ENCODE results near the gene ASPDH.

Gene ASPDH

DNA sequence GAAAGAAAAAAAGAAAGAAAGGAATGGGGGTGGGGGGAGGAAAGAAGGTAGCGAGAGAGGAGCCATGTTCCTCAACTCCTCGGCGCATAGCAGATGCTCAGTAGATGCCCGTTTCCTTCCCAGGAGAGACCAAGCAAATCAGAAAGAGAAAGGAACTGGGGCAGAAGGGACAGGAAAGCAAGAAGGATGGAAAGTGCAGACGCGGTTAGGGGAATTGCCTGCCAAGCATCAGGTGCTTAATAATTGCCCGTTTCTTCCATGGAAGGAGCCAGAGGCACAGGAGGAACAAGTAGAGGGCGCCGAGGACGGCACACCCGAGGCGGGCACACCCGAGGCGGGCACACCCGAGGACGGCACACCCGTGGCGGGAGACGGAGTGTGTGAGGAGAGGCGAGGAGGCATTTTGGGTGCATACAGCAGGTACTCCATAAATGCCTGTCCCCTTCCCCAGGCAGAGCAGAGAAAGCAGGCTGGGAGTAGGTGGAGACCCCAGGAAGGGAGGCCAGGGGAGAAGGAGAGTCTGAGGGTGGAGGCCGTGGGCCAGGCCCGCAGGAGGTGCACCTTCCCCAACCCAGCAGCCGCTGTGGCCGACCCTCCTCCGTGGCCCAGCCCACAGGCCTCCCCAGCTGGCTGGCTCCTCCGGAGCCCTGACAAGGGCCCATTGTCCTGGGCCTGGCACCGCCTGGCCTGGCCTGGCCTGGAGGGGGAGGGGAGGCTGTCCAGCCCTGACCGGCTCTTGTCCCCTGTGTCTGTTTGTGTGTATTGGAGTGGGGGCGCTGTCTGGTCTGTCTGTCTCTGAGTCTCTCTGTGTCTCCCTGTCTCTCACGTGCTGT, 17.3 kb downstream of the ASPDH start:
- DNase-seq (ENCODE audit: low read depth in 2 of 2): no peak

DNA sequence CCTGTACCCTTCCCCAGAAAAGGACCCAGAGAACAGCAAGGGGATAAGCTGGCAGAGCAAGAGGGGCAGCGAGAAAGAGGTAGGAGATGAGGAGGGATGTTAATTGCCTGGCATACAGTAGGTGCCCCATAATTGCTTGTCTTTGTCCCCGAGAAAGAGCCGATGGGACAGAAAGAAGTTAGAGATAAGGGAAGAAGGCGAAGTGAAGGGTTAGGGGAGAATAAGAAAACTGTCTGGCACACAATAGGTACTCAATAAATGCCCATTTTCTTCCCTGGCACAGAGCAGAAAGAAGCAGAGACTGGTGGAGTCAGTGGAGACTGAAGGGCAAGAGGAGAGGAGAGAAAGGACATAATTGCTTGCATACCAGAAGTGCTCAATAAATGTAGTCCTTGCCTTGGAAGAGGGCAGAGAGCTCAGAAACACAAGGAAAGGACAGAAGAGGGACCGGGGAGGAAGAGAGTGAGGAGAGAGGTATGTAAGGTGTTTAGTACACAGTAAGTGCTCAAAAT, 18.6 kb downstream of the ASPDH start:
- DNase-seq (ENCODE audit: low read depth in 2 of 2): no peak

- no peak for DNase-seq (ENCODE audit: low read depth in 2 of 2)
These were observed 19.3 kb downstream of the ASPDH start for GRCh38 chr19:50494186-50495019.

GRCh38 chr19:50493171-50493570, 20.5 kb downstream of the ASPDH start:
- DNase-seq (ENCODE audit: low read depth in 2 of 2): no peak

DNA sequence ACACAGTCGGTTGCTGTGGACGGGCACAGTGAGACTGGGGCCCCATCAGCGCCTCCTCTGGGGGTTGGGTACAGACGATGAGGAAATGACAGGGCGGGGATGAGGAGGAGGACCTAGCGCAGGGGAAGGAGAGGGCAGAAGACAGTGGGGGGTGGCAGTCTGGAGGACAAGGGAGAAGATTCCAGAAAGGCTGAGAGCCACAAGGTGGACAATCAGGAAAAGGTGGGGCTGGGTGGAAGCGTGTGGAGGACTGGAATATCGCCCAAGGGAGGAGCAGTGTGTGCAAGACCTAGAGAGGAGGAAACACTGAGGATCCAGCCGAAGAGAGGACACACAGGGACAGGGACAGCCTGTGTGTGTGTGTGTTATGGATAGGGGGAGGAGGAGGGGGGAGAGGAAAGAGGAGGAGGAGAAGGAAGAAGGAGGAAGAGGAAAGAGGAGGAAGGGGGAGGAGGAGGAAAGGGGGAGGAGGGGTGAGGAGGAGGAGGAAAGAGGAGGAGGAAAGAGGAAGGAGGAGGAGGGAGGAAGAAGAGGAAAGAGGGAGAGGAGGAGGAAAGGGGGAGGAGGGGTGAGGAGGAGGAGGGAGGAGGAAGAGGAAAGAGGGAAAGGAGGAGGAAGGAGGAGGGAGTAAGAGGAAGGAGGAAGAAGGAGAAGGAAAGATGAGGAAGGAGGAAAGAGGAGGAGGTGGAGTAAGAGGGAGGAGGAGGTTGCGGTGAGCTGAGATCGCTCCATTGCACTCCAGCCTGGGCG, 21.2 kb downstream of the ASPDH start:
- no peak for DNase-seq (ENCODE audit: low read depth in 2 of 2)

DNA sequence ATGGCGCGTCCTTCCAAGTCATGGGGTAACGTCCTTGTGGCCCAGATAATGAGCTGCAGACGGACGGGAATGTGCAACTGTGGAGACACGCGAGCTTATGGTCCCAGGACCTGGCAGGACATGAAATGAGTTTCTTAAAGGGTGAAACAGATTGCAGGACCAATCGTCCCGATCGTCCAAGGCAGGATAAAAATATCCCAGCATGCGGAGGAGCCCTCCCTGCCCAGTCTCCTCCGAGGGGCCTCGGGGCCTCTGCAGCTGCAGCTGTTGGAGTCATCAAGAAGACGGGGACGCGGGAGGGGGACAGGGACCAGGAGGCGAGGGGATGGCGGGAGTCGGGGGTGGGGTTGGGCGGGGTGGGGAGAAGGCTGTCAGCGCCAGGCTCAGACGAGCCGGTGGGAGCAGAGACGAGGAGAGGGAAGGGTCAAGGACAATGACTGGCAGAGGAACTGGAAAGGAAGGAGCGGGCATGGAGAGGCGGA, 22.7 kb downstream of the ASPDH start:
- DNase-seq (ENCODE audit: low read depth in 2 of 2): no peak

GRCh38 chr19:50490411-50490811, 23.3 kb downstream of the ASPDH start:
- no peak for DNase-seq (ENCODE audit: low read depth in 2 of 2)

- no peak for DNase-seq (ENCODE audit: low read depth in 2 of 2)
These were observed 24.2 kb downstream of the ASPDH start for GRCh38 chr19:50489461-50490011.

GRCh38 chr19:50488389-50489194, 25.1 kb downstream of the ASPDH start:
- no peak for DNase-seq (ENCODE audit: low read depth in 2 of 2)

DNA sequence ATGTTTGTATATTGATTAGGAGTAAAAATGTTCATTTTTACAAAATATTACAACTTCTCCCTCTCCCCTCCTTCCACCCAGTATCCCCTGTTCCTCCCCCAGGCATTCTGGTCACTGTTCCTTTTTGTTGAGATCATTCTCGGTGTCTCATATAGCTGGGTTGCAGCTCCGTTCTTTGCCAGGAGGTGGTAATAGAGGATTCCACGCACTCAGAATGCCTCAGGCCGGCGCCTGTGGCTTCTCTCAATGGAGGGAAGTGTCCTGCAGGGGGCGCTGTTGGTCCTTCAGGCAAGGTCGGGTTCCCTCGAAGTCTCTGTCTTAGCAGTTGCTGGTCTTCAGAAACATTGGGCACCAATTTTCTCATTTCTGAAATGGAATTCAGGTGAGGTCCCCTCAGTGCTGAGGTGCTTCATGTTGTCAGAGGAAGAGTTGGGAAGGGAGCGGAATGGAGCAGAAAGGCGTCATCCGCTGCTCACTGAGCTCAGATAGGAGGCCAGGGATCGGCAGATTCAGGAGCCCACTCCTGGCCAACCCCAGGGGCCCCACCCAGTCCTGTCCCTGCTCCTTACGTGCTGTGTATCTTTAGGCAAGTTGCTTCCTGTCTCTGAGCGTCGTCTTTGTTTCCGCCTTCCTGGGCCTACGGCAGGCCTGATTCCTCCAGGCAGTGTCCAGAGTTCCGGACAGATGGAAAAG, 26.7 kb downstream of the ASPDH start:
- no peak for DNase-seq (ENCODE audit: low read depth in 2 of 2)

DNA sequence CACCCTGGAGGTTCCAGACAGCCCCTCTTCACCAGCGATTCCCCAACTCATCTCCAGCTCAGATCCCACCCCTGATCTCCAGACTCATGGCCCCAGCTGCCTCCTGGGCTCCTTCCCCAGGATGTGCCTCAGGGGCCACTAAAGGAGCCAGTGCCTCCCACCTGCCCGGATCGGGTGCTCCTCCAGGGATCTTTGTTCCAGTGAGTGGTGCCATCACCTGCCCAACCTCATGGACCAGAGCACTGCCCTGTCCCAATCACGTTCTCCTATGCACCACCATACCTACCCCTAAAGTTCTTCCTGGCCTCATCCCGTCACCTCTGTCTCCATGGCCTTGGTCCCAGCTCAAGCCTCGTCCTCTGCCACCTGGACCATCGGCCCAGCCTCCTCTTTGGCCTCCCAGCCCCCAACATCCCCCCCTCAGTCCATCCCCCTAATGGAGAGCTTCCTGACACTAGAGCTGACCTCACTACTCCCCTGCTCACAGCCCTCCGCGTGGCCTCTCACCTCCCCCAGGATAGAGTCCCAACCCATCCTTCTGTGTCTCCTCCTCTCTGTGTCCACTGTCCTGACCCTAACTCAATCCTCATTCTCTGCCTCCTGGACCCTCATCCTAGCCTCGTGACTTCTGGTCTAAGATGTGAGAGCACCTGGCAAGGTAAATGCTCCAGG, 28.3 kb downstream of the ASPDH start:
- no peak for DNase-seq (ENCODE audit: low read depth in 2 of 2)

GRCh38 chr19:50482916-50483315, 30.8 kb downstream of the ASPDH start:
- DNase-seq (ENCODE audit: low read depth in 2 of 2): no peak

- no peak for DNase-seq (ENCODE audit: low read depth in 2 of 2)
These were observed 31.4 kb downstream of the ASPDH start for GRCh38 chr19:50482271-50482855.

DNA sequence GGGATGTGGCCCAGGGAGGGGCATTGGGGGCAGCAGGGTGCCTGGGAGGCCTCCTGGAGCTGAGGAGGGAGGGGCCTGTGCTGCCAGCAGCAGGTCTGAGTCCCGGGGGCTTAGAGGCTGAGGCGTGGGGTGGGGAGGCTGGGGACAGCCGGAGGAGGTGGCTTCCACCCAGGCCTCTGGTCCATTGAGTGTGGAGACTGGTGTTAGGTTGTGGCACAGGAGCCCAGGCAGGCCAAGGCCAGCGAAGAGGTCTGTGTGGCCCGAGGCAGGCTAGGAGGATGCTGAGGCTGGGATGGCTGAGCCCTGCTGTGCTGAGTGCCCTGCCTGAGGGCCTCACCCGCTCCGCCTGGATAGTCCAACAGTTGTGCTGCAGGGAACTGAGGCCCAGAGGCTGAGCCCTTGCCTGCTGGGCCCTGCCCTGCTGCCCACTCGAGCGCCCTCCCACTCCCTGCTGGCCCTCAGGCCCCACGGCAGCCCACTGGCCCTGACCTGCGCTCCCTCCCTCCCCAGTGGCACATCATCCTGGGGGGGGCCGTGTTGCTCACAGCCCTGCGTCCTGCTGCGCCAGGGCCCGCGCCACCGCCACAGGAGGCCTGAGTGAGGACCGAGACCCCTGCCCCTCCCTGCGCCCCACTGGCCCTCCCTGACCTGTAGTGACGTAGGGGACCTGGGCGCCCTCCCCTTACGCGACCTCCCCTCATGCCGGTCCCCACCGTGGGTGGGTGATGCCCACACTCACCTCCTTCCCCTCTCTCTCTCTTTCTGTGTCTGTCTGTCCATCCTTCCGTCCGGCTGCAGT, 32.2 kb downstream of the ASPDH start:
- DNase-seq (ENCODE audit: low read depth in 2 of 2): no peak

GRCh38 chr19:50480281-50481111, 33.2 kb downstream of the ASPDH start:
- DNase-seq (ENCODE audit: low read depth in 2 of 2): no peak

GRCh38 chr19:50479761-50480251, 33.9 kb downstream of the ASPDH start:
- no peak for DNase-seq (ENCODE audit: low read depth in 2 of 2)
